HG03095 (cell line): Measurements from ENCODE around the gene TIMP4.

Source experiments
- ATAC-seq: cut with Tn5 transposase; IDR thresholded peaks from one replicate; pipeline ENCODE4 v1.9.1; 2021; ENCODE audit warnings: moderate library complexity; ENCODE audit not compliant: unreplicated experiment

TIMP4 gene

GRCh38 chr3:12186046-12186445, 27.3 kb upstream of the TIMP4 start:
- ATAC-seq = no peak

GRCh38 chr3:12185172-12185710, 26.5 kb upstream of the TIMP4 start:
- ATAC-seq = no peak

- ATAC-seq = no peak
These were observed 25.8 kb upstream of the TIMP4 start for GRCh38 chr3:12184541-12184940.

- no peak for ATAC-seq
These were observed 24.2 kb upstream of the TIMP4 start for GRCh38 chr3:12182687-12183441.

- no peak for ATAC-seq
These were observed 23.1 kb upstream of the TIMP4 start for GRCh38 chr3:12181806-12182205.

- ATAC-seq = no peak
These were observed 22.6 kb upstream of the TIMP4 start for GRCh38 chr3:12181301-12181700.

- no peak for ATAC-seq
These were observed 21.9 kb upstream of the TIMP4 start for GRCh38 chr3:12180631-12181030.

GRCh38 chr3:12180218-12180617, 21.5 kb upstream of the TIMP4 start:
- ATAC-seq = no peak

GRCh38 chr3:12179441-12179840, 20.7 kb upstream of the TIMP4 start:
- ATAC-seq = no peak

GRCh38 chr3:12178091-12178820, 19.5 kb upstream of the TIMP4 start:
- no peak for ATAC-seq

- ATAC-seq = no peak
These were observed 18.4 kb upstream of the TIMP4 start for GRCh38 chr3:12177126-12177525.

GRCh38 chr3:12175844-12176453, 17.2 kb upstream of the TIMP4 start:
- ATAC-seq = peak; percentile 75

- no peak for ATAC-seq
These were observed 16.5 kb upstream of the TIMP4 start for GRCh38 chr3:12175137-12175593.

- ATAC-seq = no peak
These were observed 11.5 kb upstream of the TIMP4 start for GRCh38 chr3:12170207-12170606.

- ATAC-seq = no peak
These were observed 7.2 kb upstream of the TIMP4 start for GRCh38 chr3:12165909-12166308.

GRCh38 chr3:12159227-12159601, 502 bp upstream of the TIMP4 start:
- ATAC-seq = no peak

- no peak for ATAC-seq
These were observed 1.7 kb downstream of the TIMP4 start for GRCh38 chr3:12157026-12157425.

GRCh38 chr3:12155828-12156227, 2.9 kb downstream of the TIMP4 start:
- no peak for ATAC-seq

- ATAC-seq = no peak
These were observed 3.4 kb downstream of the TIMP4 start for GRCh38 chr3:12155264-12155663.

GRCh38 chr3:12154151-12154550, 4.6 kb downstream of the TIMP4 start:
- ATAC-seq = no peak

- ATAC-seq = no peak
These were observed 8.6 kb downstream of the TIMP4 start for GRCh38 chr3:12150112-12150511.

- no peak for ATAC-seq
These were observed 9.7 kb downstream of the TIMP4 start for GRCh38 chr3:12149029-12149428.
